AG10803 (cell line): ENCODE measurements around the gene ZNF746.
"Not testable (repeated sequence)": the region's sequence is repeated elsewhere in the genome, so short reads cannot be mapped to it uniquely, and the experiment has no call there.

Experiments used
- DNase-seq: peaks from one replicate; pipeline ENCODE4 v3.0.0; 2010; ENCODE audit warnings: low read depth
- H3K4me3 ChIP-seq: 2 replicates; pipeline ENCODE4 v1.5.1; 2011; ENCODE audit warnings: mild to moderate bottlenecking, low read length, control low read depth
- TF ChIP-seq, protein P1 (sequence below): conservative IDR thresholded peaks from 2 replicates; pipeline ENCODE4 v1.5.1; 2011; ENCODE audit warnings: mild to moderate bottlenecking, low read length, control low read depth, inconsistent platforms

ZNF746 gene

DNA sequence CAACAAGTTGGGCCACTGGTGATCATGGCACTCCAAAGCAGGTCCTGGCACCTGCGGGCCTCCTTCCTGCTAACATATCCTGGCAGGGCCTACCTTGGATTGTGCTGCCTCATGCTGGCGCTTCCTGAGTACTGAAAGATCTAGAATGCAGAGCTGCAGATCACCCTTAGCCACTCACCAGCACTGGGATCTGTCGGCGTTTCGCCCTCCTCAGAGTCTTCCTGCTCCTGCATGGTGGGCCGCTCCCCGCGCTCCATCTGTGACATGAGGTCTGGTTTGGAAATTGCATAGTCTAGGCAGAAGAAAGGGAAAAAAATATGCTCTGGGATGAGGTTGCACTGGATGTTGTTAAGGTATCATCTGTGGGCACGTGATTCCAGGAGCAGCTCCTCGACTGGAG, 46.8 kb downstream of the ZNF746 start:
- TF ChIP-seq, protein P1, sequence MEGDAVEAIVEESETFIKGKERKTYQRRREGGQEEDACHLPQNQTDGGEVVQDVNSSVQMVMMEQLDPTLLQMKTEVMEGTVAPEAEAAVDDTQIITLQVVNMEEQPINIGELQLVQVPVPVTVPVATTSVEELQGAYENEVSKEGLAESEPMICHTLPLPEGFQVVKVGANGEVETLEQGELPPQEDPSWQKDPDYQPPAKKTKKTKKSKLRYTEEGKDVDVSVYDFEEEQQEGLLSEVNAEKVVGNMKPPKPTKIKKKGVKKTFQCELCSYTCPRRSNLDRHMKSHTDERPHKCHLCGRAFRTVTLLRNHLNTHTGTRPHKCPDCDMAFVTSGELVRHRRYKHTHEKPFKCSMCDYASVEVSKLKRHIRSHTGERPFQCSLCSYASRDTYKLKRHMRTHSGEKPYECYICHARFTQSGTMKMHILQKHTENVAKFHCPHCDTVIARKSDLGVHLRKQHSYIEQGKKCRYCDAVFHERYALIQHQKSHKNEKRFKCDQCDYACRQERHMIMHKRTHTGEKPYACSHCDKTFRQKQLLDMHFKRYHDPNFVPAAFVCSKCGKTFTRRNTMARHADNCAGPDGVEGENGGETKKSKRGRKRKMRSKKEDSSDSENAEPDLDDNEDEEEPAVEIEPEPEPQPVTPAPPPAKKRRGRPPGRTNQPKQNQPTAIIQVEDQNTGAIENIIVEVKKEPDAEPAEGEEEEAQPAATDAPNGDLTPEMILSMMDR = no peak
- DNase-seq = no peak

DNA sequence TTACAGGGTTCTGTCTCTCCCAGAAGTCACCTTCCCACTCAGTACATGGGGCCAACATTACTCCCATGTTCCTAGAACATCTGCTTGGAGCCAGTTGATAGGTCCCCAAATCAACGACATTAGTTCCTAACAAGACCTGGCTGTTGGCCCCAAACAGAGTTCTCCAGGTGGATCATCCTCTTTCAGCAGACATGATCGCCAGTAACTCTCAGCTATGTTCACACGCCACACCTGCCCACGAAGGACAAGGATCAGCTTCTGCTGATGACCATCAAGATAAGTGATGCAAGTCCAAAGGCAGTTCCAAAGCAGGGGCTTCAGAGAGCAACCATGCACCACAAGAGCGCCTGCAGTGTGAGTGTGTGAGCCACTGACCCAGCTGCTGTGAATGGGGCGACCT, 47.7 kb downstream of the ZNF746 start:
- TF ChIP-seq, protein P1 = no peak

More for the DNA sequence above, 46.8 kb downstream of the ZNF746 start:
- H3K4me3 ChIP-seq = no peak overlapping the region

DNA sequence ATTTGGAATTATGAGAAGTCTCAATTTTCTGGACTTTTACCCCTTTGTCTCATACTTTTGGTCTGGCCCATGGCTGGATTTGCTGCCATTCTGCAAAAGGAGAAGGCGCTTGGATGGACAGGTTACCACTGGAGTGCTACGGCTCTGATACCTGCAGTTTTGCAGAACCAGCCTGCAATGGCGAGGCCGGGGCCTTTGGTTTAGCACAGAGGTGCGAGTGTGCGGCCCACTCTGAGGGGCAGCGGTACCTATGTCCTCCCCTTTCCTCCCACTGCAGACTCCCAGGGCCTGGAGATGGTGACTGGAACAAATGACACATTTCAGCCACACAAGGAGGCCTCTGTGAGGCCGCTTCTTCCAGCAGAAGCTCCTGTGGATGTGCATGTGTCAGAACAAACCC, 48.6 kb downstream of the ZNF746 start:
- H3K4me3 ChIP-seq = no peak overlapping the region
- TF ChIP-seq, protein P1 = no peak
- DNase-seq = no peak

More for the DNA sequence above, 47.7 kb downstream of the ZNF746 start:
- DNase-seq = no peak
- H3K4me3 ChIP-seq = no peak overlapping the region

DNA sequence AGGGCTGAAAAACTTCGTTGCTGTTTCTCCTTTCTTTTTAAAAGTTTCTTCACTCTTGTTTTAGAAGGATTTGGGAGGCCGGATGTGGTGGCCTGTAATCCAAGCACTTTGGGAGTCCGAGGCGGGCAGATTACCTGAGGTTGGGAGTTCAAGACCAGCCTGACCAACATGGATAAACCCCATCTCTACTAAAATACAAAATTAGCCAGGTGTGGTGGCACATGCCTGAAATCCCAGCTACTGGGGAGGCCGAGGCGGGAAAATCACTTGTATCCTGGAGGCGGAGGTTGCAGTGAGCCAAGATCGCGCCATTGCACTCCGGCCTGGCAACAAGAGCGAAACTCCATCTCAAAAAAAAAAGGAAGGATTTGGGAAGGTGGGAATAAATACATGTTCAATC, 51.6 kb downstream of the ZNF746 start:
- H3K4me3 ChIP-seq, DNase-seq: not testable (repeated sequence)

DNA sequence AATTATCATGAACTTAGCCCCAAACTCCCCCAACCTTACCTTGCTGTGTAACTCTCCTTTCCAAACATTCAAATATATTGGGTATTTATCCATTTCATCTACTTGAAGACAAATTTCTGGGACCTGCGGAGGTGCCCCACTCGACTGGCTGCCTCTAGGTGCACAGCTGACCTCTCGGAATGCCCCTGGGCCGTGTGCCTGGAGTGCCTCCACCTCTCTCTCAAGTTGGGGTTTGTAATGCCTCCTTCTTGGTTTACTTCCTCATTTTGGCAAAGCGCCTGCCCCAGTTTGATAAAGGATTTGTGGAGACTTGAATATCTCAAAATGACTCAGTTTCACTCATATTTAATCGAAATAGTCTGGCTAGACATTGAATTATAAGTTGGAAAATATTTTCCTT, 53.3 kb downstream of the ZNF746 start:
- no peak for DNase-seq
- H3K4me3 ChIP-seq = no peak overlapping the region
- TF ChIP-seq, protein P1 = no peak

DNA sequence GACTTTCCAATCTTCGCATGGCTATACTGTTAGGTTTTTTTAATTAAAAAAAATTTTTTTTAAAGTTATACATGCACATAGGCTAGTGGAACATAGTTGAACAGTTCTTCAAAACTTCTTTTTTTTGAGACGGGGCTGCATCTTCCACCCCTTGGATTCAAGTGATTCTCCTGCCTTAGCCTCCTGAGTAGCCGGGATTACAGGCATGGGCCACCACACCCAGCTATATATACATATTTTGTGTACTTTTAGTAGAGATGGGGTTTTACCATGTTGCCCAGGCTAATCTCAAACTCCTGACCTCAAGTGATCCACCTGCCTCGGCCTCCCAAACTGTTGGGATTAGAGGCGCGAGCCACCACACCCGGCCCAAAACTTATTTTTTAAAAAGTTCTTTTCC, 54.1 kb downstream of the ZNF746 start:
- no peak for DNase-seq
- H3K4me3 ChIP-seq = no peak overlapping the region
- TF ChIP-seq, protein P1 = no peak

DNA sequence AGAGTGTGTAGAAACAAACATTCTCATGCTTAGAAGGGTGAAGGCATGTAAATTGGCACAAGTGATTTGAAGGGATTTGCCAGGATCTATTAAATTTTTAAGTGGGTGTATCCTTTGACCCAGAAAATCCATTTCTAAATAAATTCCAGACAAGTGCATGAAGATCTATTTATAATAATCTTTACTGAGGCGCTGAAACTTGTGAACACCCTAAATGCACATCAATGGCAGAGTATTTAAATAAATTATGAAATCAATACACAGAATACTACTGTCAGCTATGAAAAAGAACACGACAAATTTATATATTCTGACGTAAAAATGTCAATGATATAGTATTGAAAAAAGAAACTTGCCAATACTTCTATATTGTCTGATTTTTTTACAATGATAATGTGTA, 54.7 kb downstream of the ZNF746 start:
- TF ChIP-seq, protein P1 = no peak
- DNase-seq = no peak
- H3K4me3 ChIP-seq = no peak overlapping the region

DNA sequence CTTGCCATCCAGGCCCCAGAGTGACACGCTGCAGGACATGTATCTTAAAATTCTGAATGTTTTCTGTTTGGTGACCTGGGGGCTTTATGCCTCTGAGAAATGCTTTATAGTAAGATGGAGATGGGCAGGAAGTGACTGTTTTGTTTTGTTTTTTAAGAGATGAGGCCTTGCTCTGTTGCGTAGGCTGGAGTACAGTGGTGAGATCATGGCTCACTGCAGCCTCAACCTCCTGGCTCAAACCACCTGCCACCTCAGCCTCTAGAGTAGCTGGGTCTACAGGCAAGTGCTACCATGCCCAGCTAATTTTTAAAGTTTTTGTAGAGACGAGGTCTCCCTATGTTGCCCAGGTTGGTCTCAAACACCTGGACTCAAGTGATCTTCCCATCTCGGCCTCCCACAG, 57.4 kb downstream of the ZNF746 start:
- DNase-seq = no peak
- H3K4me3 ChIP-seq = no peak overlapping the region
- TF ChIP-seq, protein P1 = no peak
